ENCODE measurements around the gene RAC3. TPM values are rescaled to one million over a fixed set of nuclear protein-coding genes. Genes with fewer than 3 reads are reported as not detected.

Gene RAC3
- total and polyA plus RNA-seq, 9 of the 15 experiments (the other 6 are each of a cell fraction or from before 2014, with no cell fraction given): 0.23 to 292 (median 118) TPM

DNA sequence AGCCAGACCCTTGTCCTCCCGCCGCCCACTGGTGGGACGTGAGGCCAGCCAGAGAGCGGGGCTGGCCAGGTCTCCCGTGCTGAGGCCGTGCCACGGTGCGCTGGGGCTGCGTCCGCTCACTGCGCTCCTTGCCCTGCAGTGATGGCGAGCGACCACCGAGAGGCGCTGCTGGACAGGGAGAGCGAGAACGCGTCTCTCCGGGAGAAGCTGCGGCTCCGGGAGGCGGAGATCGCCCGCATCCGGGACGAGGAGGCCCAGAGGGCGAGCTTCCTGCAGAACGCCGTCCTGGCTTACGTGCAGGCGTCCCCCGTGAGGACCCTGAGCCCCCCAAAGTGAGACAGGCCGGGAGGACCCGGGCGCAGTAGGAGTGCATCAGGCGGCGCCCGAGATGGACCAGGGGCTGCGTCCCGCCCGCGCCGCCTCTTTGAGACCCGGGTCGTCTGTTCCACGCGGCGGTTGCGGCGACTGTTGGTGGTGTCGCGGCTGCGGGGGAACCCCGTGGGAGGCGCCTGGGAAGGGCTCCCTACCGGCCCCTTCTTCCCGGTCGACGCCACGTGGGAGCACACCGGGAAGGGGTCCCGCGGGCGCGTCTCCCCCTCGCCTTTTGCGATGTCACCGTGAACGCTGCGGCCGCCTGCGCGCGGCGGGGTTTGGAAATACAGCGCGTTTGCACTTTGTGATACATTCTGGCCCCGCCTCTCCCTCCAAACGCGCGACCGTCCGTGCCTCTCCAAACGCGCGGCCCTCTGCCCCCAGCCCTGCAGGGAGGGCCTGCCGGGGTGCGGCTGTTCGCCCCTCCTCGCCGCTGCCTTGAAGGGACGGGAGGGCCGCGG lies 792 bp upstream of the RAC3 start (continued):
- TF ChIP-seq FOXJ2 (tag; IDR thresholded peaks at IDR 0.05) (no peak), HDGF (IDR thresholded peaks at IDR 0.05) (no peak), HIVEP1 (CRISPR knock-in tag; IDR thresholded peaks at IDR 0.05) (no peak), MAFF (IDR thresholded peaks at IDR 0.05; ENCODE audit: low read length) (no peak), RCOR1 (IDR thresholded peaks at IDR 0.05; ENCODE audit: borderline replicate concordance in 1 of 2, low read depth in 2 of 2, low read length in 2 of 2) (peak in 1 of 2 experiments; percentile 39; a peak in 2 of 4 replicates), POLR2AphosphoS5 (IDR thresholded peaks at IDR 0.05; ENCODE audit: control insufficient read depth, insufficient read depth, low read depth, low read length) (no peak), ETS2 (tag; IDR thresholded peaks at IDR 0.05; ENCODE audit: borderline replicate concordance, poor library complexity, severe bottlenecking) (no peak), ZNF224 (CRISPR knock-in tag; IDR thresholded peaks at IDR 0.05) (no peak), CCNT2 (IDR thresholded peaks at IDR 0.05; ENCODE audit: borderline replicate concordance, extremely low read depth, insufficient read length, low read depth, low read length) (peak; percentile 64), JUND (IDR thresholded peaks at IDR 0.05; ENCODE audit: borderline replicate concordance, low read depth, low read length) (peak; percentile 34; the same call in 1 of the 2 replicates), JUND (tag; IDR thresholded peaks at IDR 0.05; ENCODE audit: borderline replicate concordance, low read depth, low read length) (no peak; the same call in 2 of the 3 replicates), HDAC1 (IDR thresholded peaks at IDR 0.05) (peak in 1 of 2 experiments; percentile 77; a peak in 2 of 4 replicates), ZNF277 (CRISPR knock-in tag; IDR thresholded peaks at IDR 0.05; ENCODE audit: borderline replicate concordance) (no peak), YBX1 (IDR thresholded peaks at IDR 0.05) (no peak), ZNF24 (IDR thresholded peaks at IDR 0.05) (peak; percentile 34; the same call in 1 of the 2 replicates), HNRNPLL (IDR thresholded peaks at IDR 0.05; ENCODE audit: low read depth, low read length, poor library complexity, severe bottlenecking) (peak; percentile 25), TRIM28 (IDR thresholded peaks at IDR 0.05) (no peak), PHB (CRISPR knock-in tag; IDR thresholded peaks at IDR 0.05) (no peak), ZBTB12 (CRISPR knock-in tag; IDR thresholded peaks at IDR 0.05) (no peak), ZNF282 (CRISPR knock-in tag; IDR thresholded peaks at IDR 0.05) (no peak), TFAM (CRISPR knock-in tag; conservative IDR thresholded peaks at IDR 0.05) (no peak), SREBF2 (CRISPR knock-in tag; IDR thresholded peaks at IDR 0.05) (no peak), OTX1 (CRISPR knock-in tag; IDR thresholded peaks at IDR 0.05) (no peak), PHF21A (IDR thresholded peaks at IDR 0.05; ENCODE audit: borderline replicate concordance, low read depth) (no peak)
- TF ChIP-seq, protein P1, sequence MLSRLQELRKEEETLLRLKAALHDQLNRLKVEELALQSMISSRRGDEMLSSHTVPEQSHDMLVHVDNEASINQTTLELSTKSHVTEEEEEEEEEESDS (CRISPR knock-in tag; IDR thresholded peaks at IDR 0.05): no peak
- TF ChIP-seq, protein P2, sequence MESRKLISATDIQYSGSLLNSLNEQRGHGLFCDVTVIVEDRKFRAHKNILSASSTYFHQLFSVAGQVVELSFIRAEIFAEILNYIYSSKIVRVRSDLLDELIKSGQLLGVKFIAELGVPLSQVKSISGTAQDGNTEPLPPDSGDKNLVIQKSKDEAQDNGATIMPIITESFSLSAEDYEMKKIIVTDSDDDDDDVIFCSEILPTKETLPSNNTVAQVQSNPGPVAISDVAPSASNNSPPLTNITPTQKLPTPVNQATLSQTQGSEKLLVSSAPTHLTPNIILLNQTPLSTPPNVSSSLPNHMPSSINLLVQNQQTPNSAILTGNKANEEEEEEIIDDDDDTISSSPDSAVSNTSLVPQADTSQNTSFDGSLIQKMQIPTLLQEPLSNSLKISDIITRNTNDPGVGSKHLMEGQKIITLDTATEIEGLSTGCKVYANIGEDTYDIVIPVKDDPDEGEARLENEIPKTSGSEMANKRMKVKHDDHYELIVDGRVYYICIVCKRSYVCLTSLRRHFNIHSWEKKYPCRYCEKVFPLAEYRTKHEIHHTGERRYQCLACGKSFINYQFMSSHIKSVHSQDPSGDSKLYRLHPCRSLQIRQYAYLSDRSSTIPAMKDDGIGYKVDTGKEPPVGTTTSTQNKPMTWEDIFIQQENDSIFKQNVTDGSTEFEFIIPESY (CRISPR knock-in tag; IDR thresholded peaks at IDR 0.05): peak; percentile 91

Data from K562 (cell line).